A549 (cell line): Measurements from ENCODE around the gene THBD.

ENCODE experiments used
- CEBPB ChIP-seq, 2 experiments: fragments of >200 bp in 1 of 2; sonication (Bioruptor Twin) in 1 of 2; formaldehyde crosslinking in 1 of 2; IDR thresholded peaks; 2 replicates each; pipeline ENCODE4 v1.6.1; 2012 to 2016
- SMC3 ChIP-seq: fragments of >200 bp; sonication (Bioruptor Twin); formaldehyde crosslinking; IDR thresholded peaks from 3 replicates; pipeline ENCODE4 v1.6.1; 2018; ENCODE audit warnings: inconsistent platforms
- TF ChIP-seq, protein P1 (sequence below): fragments of >200 bp; sonication (Bioruptor Twin); formaldehyde crosslinking; IDR thresholded peaks from 3 replicates; pipeline ENCODE4 v1.5.1; 2016

DNA sequence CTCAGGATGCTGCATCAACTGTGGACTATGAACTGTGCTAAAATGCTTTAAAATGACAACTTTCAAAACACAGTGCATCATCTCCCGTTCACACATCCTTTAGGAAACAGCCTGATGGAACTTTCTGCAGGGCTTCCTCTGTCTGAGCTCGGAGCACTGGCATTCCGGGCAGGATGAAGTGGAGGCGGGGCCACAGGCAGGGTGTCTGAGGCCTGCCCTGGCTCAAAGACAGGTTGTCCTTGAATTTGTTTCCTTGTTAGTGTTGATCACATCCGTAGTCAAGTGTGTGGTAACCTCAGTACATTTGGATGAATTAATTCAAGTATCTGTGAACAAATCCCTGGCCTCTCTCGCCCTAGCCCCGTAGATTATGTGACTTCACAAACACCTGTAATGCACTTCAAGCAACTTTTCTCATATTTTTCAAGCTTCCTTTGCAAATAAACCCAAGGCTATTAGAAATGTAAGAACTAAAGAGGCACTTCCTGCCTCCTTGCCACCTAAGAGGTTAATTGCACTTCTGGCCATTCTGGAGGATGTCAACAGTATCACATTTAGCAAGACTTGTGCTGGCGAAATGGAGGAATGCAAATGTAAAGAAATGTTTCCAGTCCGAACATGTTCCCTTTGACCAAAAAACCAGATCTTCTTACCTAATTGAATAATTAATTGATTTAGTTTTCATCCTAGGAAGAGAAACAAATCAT lies 33.5 kb upstream of the THBD start:
- TF ChIP-seq, protein P1, sequence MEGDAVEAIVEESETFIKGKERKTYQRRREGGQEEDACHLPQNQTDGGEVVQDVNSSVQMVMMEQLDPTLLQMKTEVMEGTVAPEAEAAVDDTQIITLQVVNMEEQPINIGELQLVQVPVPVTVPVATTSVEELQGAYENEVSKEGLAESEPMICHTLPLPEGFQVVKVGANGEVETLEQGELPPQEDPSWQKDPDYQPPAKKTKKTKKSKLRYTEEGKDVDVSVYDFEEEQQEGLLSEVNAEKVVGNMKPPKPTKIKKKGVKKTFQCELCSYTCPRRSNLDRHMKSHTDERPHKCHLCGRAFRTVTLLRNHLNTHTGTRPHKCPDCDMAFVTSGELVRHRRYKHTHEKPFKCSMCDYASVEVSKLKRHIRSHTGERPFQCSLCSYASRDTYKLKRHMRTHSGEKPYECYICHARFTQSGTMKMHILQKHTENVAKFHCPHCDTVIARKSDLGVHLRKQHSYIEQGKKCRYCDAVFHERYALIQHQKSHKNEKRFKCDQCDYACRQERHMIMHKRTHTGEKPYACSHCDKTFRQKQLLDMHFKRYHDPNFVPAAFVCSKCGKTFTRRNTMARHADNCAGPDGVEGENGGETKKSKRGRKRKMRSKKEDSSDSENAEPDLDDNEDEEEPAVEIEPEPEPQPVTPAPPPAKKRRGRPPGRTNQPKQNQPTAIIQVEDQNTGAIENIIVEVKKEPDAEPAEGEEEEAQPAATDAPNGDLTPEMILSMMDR = no peak
- no peak for TF ChIP-seq CEBPB (IDR thresholded peaks at IDR 0.05)
- no peak for TF ChIP-seq SMC3
